Psoas muscle (tissue), 8 donors: ENCODE data around the gene CENPP. TPM values are rescaled to one million over a fixed set of nuclear protein-coding genes. Genes with fewer than 3 reads are reported as not detected.
A peak's percentile ranks its signal among the peaks of the same experiment; 100 is the strongest.

ENCODE experiments used
- ATAC-seq, 4 donors: fragments of 200-7000 bp; cut with Tn5 transposase; one replicate each; pipeline ENCODE4 v1.9.1; 2020; ENCODE audit warnings: moderate library complexity in 3 of 4, mild to moderate bottlenecking in 2 of 4
- DNase-seq, 2 donors: peaks; one replicate each; pipeline ENCODE4 v3.0.0-alpha.2; 2020
- H3K27ac ChIP-seq: fragments of 200-600 bp; one replicate; pipeline ENCODE4 v1.8.0; 2022
- H3K27me3 ChIP-seq, 3 donors: fragments of 200-600 bp in 1 of 3; one replicate each; pipeline versions ENCODE4 v1.6.1 to v1.8.0; 2013 to 2022; ENCODE audit warnings: low read length in 2 of 3, mild to moderate bottlenecking in 2 of 3, moderate library complexity in 1 of 3; ENCODE audit not compliant: insufficient read depth in 3 of 3
- H3K36me3 ChIP-seq, 2 donors: fragments of 200-600 bp in 1 of 2; one replicate each; pipeline versions ENCODE4 v1.6.1 to v1.8.0; 2013 to 2022; ENCODE audit warnings: low read depth in 1 of 2, mild to moderate bottlenecking in 1 of 2, moderate library complexity in 1 of 2; ENCODE audit not compliant: insufficient read depth in 1 of 2
- H3K4me1 ChIP-seq: fragments of 200-600 bp; one replicate; pipeline ENCODE4 v1.8.0; 2022
- H3K4me3 ChIP-seq: fragments of 200-600 bp; one replicate; pipeline ENCODE4 v1.8.0; 2022; ENCODE audit warnings: mild to moderate bottlenecking
- H3K9me3 ChIP-seq: fragments of 200-600 bp; one replicate; pipeline ENCODE4 v1.8.0; 2022
- CTCF ChIP-seq: fragments of 200-600 bp; IDR thresholded peaks from one replicate; pipeline ENCODE4 v1.8.0; 2022; ENCODE audit warnings: antibody characterized with exemption
- WGBS, 3 donors: extraction: QIAGEN DNeasy Blood & Tissue Kit; methylation state at CpG; one replicate each; pipeline versions ENCODE4 v1.1.6 to v1.1.7; 2013; 5-methylcytosine and 5-hydroxymethylcytosine counted together
- intact Hi-C, 2 donors: fragments of 100-400 bp; cut with DNase I; formaldehyde crosslinking; loops; one replicate each; pipeline versions ENCODE4 v1.11.0 to v1.14.2; 2022
- polyA plus RNA-seq, 3 donors: library from polyadenylated mRNA; stranded (reverse); fragments of 200-250 nt; gene quantifications; one replicate each; pipeline ENCODE4 v1.2.3, GENCODE V29; 2013
- total RNA-seq, 4 donors: library from RNA; stranded (reverse); fragmentation: NEBNext Ultra II Directional in 2 of 4; extraction: Animal tissue kit (Norgen Biotek cat#: 25700) in 2 of 4; gene quantifications; one replicate each; pipeline versions ENCODE4 v1.2.1 to v1.2.4, GENCODE V29; 2021 to 2023
- donor health status: healthy with polysubstance abuse.
- donor health status: DM: no; HTN: no; CAD: no; lungs with moderate emphysema.
- donor health status: Bipolar disorder and iron deficiency.
- donor health status: healthy.
- donor health status: DM: yes; HTN: yes; CAD: no.
- donor health status: DM: no; HTN: no; CAD: no.
- donor health status: DM: no; HTN: no; CAD: no.
- donor health status: DM: yes; HTN: yes; CAD: no.

The CENPP gene
- total and polyA plus RNA-seq, 7 donors, result 1.8 to 15.7 (median 6.4) TPM

- no peak overlapping the region for H3K27ac ChIP-seq
Observed at GRCh38 chr9:92342825-92343488, 17.2 kb downstream of the CENPP start.

GRCh38 chr9:92345582-92345981, 19.8 kb downstream of the CENPP start:
- Histone ChIP-seq H3K4me3 (no peak overlapping the region), H3K27ac (no peak overlapping the region), H3K9me3 (no peaks in the 10 kb centered on the region), H3K36me3 (peaks cover 0 to 23% of the 10 kb centered on the region in 2 donors), H3K4me1 (no peaks in the 10 kb centered on the region), H3K27me3 (no peaks in the 10 kb centered on the region)
- intact Hi-C loops, result loop anchor here in 1 of 2 donors (5.0 kb wide), 1 partner anchor 287 kb away; no protein-coding TSS in a partner anchor
- TF ChIP-seq CTCF, result no peak
- ATAC-seq (no peak), DNase-seq (no peak)

More at GRCh38 chr9:92342825-92343488, 17.2 kb downstream of the CENPP start:
- Histone ChIP-seq H3K4me1 (no peaks in the 10 kb centered on the region), H3K27me3 (no peaks in the 10 kb centered on the region), H3K9me3 (no peaks in the 10 kb centered on the region), H3K4me3 (no peak overlapping the region), H3K36me3 (peaks cover 0 to 40% of the 10 kb centered on the region in 2 donors)
- no peak for DNase-seq
- intact Hi-C loops, result loop anchor here in 1 of 2 donors (5.0 kb wide), 1 partner anchor 99 kb away; no protein-coding TSS in a partner anchor
- peak; percentile 24 for TF ChIP-seq CTCF
- ATAC-seq, result no peak
- WGBS, 3 donors, result 71 to 79% (median 79%) methylated on average over 1 of the region's 1 CpG

GRCh38 chr9:92349771-92350739, 24.3 kb downstream of the CENPP start:
- Histone ChIP-seq H3K9me3 (peaks cover 2% of the 10 kb centered on the region), H3K4me3 (no peak overlapping the region), H3K27me3 (no peaks in the 10 kb centered on the region), H3K4me1 (no peaks in the 10 kb centered on the region), H3K36me3 (peaks cover 0 to 15% of the 10 kb centered on the region in 2 donors), H3K27ac (peak overlapping the region; percentile 33)
- ATAC-seq, result no peak
- no peak for DNase-seq
- WGBS, 3 donors, result 45 to 63% (median 57%) methylated on average over 7 of the region's 7 CpGs
- no peak for TF ChIP-seq CTCF
- intact Hi-C loops, result loop anchor here in 1 of 2 donors (5.0 kb wide), 1 partner anchor 282 kb away; no protein-coding TSS in a partner anchor

- no peak for TF ChIP-seq CTCF
- no peaks in the 10 kb centered on the region for H3K4me1 ChIP-seq
- H3K27ac ChIP-seq, result peak overlapping the region; percentile 10
- no peaks in the 10 kb centered on the region for H3K27me3 ChIP-seq
- H3K4me3 ChIP-seq, result no peak overlapping the region
- ATAC-seq (no peak), DNase-seq (no peak)
- H3K36me3 ChIP-seq, result peaks cover 0 to 15% of the 10 kb centered on the region in 2 donors
- H3K9me3 ChIP-seq, result peaks cover 3% of the 10 kb centered on the region
- intact Hi-C loops, result no loop called here
Observed at GRCh38 chr9:92350740-92351133, 25.0 kb downstream of the CENPP start.
